ENCODE data around the gene FAM217A. TPM values are rescaled to one million over a fixed set of nuclear protein-coding genes. Genes with fewer than 3 reads are reported as not detected.

Gene FAM217A
- total and polyA plus RNA-seq, 9 of the 15 experiments (the other 6 are each of a cell fraction or from before 2014, with no cell fraction given): not detected

- TF ChIP-seq ZNF696 (CRISPR knock-in tag; conservative IDR thresholded peaks at IDR 0.05) (no peak), TGIF2 (CRISPR knock-in tag; IDR thresholded peaks at IDR 0.05) (no peak), MYC (IDR thresholded peaks at IDR 0.05; ENCODE audit: low read depth, low read length) (no peak), MYC (CRISPR knock-in tag; IDR thresholded peaks at IDR 0.05; ENCODE audit: borderline replicate concordance, low read depth) (no peak), ZNF408 (CRISPR knock-in tag; IDR thresholded peaks at IDR 0.05; ENCODE audit: low read depth) (no peak), THRAP3 (IDR thresholded peaks at IDR 0.05; ENCODE audit: borderline replicate concordance) (no peak), RBBP5 (IDR thresholded peaks at IDR 0.05; ENCODE audit: borderline replicate concordance, insufficient read depth, low read length, poor library complexity, severe bottlenecking) (no peak), MYNN (IDR thresholded peaks at IDR 0.05) (no peak), MYNN (CRISPR knock-in tag; IDR thresholded peaks at IDR 0.05) (no peak), HLTF (IDR thresholded peaks at IDR 0.05) (no peak), ZNF583 (CRISPR knock-in tag; IDR thresholded peaks at IDR 0.05) (no peak), ZNF592 (IDR thresholded peaks at IDR 0.05) (no peak), HSF4 (CRISPR knock-in tag; IDR thresholded peaks at IDR 0.05; ENCODE audit: borderline replicate concordance) (no peak), STAT5A (IDR thresholded peaks at IDR 0.05; ENCODE audit: borderline replicate concordance, low read length) (no peak), RFX5 (IDR thresholded peaks at IDR 0.05; ENCODE audit: low read depth, low read length) (no peak)
- TF ChIP-seq, protein P1, sequence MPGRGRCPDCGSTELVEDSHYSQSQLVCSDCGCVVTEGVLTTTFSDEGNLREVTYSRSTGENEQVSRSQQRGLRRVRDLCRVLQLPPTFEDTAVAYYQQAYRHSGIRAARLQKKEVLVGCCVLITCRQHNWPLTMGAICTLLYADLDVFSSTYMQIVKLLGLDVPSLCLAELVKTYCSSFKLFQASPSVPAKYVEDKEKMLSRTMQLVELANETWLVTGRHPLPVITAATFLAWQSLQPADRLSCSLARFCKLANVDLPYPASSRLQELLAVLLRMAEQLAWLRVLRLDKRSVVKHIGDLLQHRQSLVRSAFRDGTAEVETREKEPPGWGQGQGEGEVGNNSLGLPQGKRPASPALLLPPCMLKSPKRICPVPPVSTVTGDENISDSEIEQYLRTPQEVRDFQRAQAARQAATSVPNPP (IDR thresholded peaks at IDR 0.05; ENCODE audit: borderline replicate concordance, insufficient read depth, insufficient read length): no peak
These were observed 4.3 kb downstream of the FAM217A start (continued) for GRCh38 chr6:4074478-4075235.
